ENCODE data around the gene HOXC12. TPM values are rescaled to one million over a fixed set of nuclear protein-coding genes. Genes with fewer than 3 reads are reported as not detected.

HOXC12 gene
- total and polyA plus RNA-seq, 2 of the 8 experiments (the other 6 are each of a cell fraction or from before 2014, with no cell fraction given) = not detected

GRCh38 chr12:53984901-53985691 is 30.4 kb downstream of the HOXC12 start, which contains the start of gene HOXC10 (continued):
- TF ChIP-seq KDM4A (IDR thresholded peaks at IDR 0.05; ENCODE audit: low read depth, low read length, severe bottlenecking) (no peak), ASH2L (IDR thresholded peaks at IDR 0.05; ENCODE audit: low read length) (peak; percentile 22), EP300 (IDR thresholded peaks at IDR 0.05; ENCODE audit: borderline replicate concordance in 1 of 2, low read depth in 2 of 2, low read length in 2 of 2) (0 out of 3 replicates have a peak, but pooled peaks of 1 of the 2 experiments have one; percentile 18), RFX5 (IDR thresholded peaks at IDR 0.05; ENCODE audit: borderline replicate concordance, low read depth, low read length) (no peak), TEAD4 (IDR thresholded peaks at IDR 0.05; ENCODE audit: low read depth, low read length) (no peak), ZNF274 (IDR thresholded peaks at IDR 0.05; ENCODE audit: borderline replicate concordance, extremely low read depth, low read length) (no peak), RNF2 (IDR thresholded peaks at IDR 0.05; ENCODE audit: borderline replicate concordance, low read depth, low read length, missing control alignments, poor library complexity, severe bottlenecking) (peak; percentile 69), SIRT6 (IDR thresholded peaks at IDR 0.05; ENCODE audit: low read length) (no peak), JUN (IDR thresholded peaks at IDR 0.05; ENCODE audit: low read depth, low read length) (peak; percentile 51; the same call in 1 of the 2 replicates), CHD1 (IDR thresholded peaks at IDR 0.05; ENCODE audit: low read depth, low read length) (no peak), CTCF (IDR thresholded peaks at IDR 0.05; ENCODE audit: control extremely low read depth in 1 of 3, insufficient read depth in 1 of 3, low read depth in 1 of 3, low read length in 3 of 3) (peak; percentile 84 to 97 (median 89)), POLR2AphosphoS5 (IDR thresholded peaks at IDR 0.05; ENCODE audit: low read depth, low read length) (no peak), CBX8 (IDR thresholded peaks at IDR 0.05; ENCODE audit: borderline replicate concordance, low read depth, low read length) (peak; percentile 78; the same call in 1 of the 2 replicates), SP4 (IDR thresholded peaks at IDR 0.05; ENCODE audit: low read length) (no peak), SUZ12 (IDR thresholded peaks at IDR 0.05; ENCODE audit: low read length) (no peak; the same call in 1 of the 2 replicates), RXRA (IDR thresholded peaks at IDR 0.05; ENCODE audit: insufficient read depth, low read depth, low read length) (no peak), SP1 (IDR thresholded peaks at IDR 0.05; ENCODE audit: low read depth, low read length) (0 out of 2 replicates have a peak, but pooled peaks have one; percentile 41), BRCA1 (IDR thresholded peaks at IDR 0.05; ENCODE audit: low read depth, low read length) (0 out of 2 replicates have a peak, but pooled peaks have one; percentile 13), ATF3 (IDR thresholded peaks at IDR 0.05; ENCODE audit: insufficient read depth, low read depth, low read length) (peak; percentile 56)

Data from H1 (cell line).